Frontal cortex (tissue), 4 donors: ENCODE results near the gene CLEC5A. TPM values are rescaled to one million over a fixed set of nuclear protein-coding genes. Genes with fewer than 3 reads are reported as not detected.
A peak's percentile ranks its signal among the peaks of the same experiment; 100 is the strongest.
"Not testable (repeated sequence)": the region's sequence is repeated elsewhere in the genome, so short reads cannot be mapped to it uniquely, and the experiment has no call there.

Experiments used
- DNase-seq, 2 donors: peaks; one replicate each; pipeline ENCODE4 v3.0.0; 2012; ENCODE audit warnings: low spot score in 2 of 2
- FAIRE-seq: peaks from 2 replicates; lab custom pipeline; 2012; peaks lifted over from hg19 to GRCh38; lab: Jason Lieb, UNC
- total RNA-seq: library from RNA; depleted of rRNA; stranded (reverse); fragments of >200 nt; gene quantifications from one replicate; pipeline ENCODE4 v1.2.3, GENCODE V29; 2014
- donor health status: control.
- donor health status: control.
- donor health status: control.

CLEC5A gene
- total RNA-seq, 1 donor from 2014 or later: not detected

DNA sequence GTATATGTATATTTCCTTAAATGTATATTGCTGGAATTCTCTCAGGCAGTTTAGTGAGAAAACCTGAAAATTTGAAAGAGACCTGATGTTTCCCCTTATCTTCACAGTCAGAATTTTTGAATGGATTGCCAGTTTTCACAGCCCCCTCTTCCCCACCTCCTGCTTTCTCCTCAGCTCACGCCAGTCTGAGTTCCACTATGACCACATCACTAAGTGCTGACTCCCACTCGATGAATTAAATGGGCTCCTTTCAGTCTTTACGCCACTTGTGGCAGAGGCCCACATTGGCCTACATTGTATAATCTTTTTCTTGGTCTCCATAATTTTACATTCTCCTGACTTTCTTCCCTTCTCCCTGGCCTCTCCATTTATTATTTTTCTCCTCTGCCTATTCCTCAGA lies 3.1 kb upstream of the CLEC5A start:
- FAIRE-seq (no peak), DNase-seq (no peak)

DNA sequence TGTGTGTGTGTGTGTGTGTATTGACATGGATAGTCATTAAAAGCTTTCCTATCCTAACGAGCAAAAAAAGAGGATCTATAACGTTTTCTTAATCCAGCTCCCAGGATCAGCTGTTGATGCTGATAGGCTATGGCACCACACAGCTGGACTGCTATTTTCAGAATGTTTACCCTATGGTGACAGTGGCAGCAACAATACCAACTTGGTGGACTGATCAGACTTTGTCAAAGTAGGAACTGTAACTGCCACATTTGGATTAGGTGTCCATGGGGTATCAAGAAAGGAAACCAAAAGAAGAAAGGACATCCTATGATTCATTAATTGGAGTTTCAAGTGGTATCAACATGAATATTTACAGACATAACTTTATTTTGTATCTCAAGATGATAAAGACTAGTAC lies 2.7 kb upstream of the CLEC5A start:
- DNase-seq (no peak), FAIRE-seq (no peak)

DNA sequence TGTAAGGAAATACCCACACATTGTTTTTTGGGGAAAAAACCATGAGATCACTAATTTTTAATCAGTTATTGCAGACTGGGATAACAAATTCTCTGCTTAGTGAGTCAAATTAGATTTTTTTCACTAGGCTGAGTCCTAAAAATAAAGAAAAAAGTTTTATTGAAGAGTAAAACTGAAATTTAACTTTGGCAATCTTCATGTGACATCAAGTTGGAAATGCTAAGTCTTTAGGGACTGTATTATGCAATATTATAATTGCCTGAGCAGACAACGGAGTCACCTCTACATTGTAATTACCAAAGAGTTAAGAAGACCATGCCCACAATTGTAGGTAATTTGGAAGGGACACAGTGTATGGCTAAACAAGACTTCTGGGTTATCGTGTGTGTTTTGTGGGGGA lies 2.2 kb upstream of the CLEC5A start:
- FAIRE-seq (no peak), DNase-seq (no peak)

DNA sequence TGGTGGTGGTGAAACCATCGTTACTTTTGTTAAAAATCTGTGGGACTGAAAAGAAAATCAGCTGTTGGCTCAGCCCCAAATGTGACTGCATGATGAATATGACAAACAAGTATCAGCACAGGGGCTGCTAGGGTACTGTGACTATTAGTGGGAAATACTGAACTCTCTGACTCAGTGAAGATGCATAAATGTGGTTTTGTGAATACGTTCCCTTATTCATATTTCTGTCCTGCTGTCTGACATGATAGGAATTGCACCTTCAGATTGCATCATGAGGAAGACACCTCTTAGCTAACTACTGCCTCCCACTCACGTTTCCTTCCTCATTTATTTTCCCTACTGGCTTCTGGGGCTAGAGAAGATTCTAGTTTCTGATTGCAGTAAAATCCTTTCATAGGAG lies 1.4 kb downstream of the CLEC5A start:
- FAIRE-seq: no peak
- DNase-seq: no peak

DNA sequence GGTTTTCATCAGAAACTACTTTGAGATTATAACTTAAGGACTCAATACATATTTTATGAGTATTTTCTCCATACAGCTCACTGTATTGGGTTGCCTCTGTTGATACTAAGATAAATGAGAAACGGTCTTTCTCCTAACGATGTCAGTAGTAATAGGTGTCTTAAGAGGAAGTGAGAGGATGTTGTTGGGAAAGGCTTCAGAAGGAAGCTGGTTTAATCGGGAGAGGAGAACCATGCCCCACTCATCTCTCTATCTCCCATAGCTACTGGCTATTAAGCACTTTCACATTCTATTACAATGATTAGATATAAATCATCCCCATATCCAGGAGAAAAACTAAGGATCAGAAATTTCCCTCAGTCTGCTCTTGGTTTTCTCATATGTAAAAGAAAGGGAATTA lies 2.0 kb downstream of the CLEC5A start:
- DNase-seq: no peak
- no peak for FAIRE-seq

DNA sequence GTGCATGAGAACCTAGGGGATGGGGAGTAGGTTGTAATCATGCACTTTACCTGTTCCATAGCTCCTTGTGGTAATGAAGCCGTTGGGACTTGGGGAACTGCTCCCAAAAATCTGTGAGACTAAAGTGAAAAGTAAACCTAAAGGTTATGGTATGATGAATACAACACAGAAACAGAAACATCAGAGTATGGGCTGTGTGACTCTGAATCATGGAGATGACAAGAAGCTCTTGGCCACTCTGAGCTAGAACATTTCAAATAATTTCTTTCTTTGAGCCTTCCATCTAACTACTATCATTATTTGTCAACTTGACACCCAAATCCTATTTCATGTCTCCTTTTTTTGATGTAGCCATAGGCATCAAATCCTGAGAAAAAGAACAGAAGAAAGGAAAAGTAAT lies 2.9 kb downstream of the CLEC5A start:
- FAIRE-seq (no peak), DNase-seq (no peak)

DNA sequence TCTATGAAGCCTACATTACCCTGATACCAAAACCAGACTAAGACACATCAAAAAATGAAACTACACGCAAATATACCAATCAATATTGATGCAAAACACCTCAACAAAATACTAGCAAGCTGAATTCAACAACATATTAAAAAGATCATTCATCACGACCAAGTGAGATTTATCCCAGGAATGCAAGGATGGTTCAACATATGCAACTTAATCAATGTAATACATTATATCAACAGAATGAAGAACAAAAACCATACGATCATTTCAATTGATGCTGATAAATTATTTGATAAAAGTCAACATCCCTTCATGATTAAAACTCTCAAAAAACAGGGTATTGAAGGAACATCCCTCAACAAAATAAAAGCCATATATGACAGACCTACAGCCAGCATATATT lies 5.7 kb downstream of the CLEC5A start:
- FAIRE-seq: peak; percentile 19
- DNase-seq: no peak

DNA sequence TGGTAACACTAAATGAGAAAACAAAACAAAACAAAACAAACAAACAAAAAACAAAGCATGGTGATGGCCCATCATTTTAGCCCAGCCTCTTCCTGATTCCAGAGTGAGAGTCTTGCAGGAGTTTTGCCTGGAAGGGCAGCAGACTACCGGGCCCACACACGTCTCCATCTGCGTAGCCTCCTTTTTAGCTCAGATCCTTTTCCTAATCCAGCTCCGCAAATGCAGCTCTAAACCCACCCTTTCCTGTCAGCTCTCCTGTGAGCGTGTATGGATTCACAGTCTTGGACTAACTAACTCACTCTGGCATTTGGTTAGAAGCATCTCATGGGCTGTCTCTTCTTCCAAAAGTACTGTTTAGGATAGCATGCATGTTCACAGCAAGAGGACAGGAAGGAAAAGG lies 16.6 kb downstream of the CLEC5A start:
- DNase-seq: no peak
- no peak for FAIRE-seq

DNA sequence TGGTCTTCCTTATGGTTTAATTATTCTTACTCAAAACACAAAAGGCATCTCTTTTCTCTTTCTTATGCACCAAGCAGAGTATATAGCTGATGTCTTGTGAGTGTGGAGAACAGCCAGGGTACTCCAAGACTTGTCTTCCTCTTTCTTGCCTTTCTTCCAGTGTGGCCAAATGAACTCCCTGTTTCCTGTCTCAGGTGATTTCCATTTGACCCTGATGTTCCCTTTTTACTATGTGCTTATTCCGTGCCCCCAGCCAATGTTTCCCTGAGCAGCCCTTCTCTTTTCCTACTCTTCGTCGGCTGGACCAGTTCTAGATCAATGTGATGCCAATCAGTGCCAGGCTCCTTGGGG lies 18.0 kb downstream of the CLEC5A start:
- FAIRE-seq: no peak
- DNase-seq: no peak

DNA sequence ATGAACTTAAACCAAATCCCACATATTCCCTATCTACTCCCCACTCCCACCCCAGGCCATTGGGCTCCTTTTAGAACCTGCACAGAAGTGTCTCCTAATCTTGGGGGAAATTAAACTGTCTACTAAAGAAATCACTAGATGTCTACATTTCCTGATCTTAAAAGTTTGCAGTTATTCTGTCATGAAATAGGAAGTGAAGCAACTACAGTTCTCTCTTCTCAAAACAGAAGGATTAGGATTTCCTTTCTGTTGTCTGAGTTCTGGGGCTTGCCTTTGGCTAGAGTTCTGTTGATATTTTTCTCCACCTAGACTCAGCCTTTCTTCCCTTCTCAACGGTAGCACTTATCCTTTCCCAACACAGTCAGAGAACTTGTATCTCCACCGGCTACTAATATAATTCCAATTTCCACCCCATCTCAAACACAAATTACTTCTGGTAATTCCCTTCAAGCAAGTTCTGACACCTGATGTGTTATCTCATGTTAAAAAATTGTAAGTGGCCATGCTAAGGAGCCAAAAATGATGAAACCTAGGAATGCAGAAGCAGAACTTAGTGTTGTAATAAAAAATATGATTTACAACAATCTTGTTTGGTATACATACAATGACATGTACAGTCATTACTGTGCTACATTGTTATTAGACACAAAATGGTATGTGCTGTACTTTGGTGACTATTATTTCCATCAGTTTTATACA lies 18.5 kb downstream of the CLEC5A start:
- FAIRE-seq: no peak
- DNase-seq: no peak

DNA sequence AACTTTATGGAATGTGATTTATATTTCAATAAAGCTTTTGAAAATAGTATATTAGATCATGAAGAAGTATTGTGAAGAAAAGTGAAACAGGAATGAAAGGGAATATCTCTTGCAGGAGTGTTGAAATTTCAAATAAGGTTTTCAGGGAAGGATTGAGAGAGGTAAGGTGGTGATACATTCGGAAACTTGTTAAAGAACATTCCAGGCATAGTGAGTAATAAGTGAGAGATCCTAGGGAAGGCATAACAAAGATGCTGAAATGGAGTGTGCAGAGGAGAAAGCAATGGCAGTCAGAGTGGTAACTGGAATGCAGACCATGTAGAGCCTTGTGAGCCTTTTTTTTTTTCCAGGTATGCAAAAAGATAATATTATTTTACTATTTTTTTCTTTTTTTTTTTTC lies 26.5 kb downstream of the CLEC5A start:
- FAIRE-seq: no peak
- no peak for DNase-seq

DNA sequence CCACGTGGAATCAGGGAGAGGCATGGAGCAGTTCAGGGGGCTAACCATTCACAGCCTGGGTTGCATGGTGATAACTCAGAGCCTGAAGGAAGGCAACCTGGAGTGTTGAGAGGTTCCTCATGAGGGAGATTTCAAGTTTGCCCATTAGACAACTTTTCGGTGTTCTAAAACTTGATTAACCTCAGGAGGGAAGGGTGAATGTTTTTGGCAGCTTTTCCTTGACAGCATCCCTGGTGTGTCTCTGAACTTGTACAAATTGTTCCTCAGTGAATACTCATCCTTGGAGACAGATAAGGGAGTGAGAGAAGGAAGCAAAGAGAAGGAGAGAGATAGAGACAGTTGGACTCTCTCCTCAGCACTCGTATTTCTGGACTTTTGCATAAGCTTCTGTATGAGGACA lies 30.7 kb downstream of the CLEC5A start, which contains the start of gene OR9A4:
TSS of gene OR9A4 (plus strand) at position 301 of the 400 bp plus-strand sequence. CDS start 2,477 bp downstream, outside the sequence.
- no peak for FAIRE-seq

DNA sequence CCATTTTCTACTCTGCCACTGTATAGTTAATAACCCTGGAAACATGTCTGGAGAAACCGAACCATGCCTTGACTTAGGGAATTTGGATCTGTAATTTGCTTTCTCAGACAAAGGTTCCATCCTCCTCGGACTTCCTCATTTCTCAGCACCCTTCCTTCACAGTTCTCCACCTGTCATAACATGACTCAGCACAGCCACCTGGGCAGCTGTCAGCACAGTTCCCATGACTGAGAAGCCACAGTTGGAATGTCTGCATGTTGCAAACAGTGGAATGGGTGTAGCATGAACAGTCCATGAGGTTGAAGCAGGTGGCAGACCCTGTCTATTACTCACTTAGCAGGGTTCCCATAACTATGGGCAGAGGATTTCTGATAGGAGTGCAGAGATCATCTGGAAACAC lies 31.2 kb downstream of the CLEC5A start:
- no peak for FAIRE-seq
- no peak for DNase-seq

More for the DNA sequence above, 30.7 kb downstream of the CLEC5A start, which contains the start of gene OR9A4:
- no peak for DNase-seq

DNA sequence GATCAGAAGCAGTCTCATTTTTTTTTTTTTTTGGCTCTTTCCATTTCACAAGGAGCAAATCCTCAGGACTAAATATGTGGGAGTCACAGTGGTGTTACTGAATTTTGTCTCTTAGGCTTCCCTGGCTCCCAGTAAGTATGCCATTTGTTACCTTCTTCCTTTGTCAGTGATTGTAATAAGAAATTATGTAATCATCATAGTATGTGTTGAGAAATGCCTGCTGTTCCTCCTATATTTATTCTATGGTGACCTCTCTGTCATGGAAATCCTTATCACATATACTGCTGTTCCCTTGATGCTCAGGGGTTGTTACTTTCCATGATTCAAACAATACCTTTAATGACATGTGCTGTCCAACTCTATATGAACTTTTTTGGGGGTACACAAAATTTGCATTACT lies 35.4 kb downstream of the CLEC5A start:
- DNase-seq: no peak
- FAIRE-seq: no peak

DNA sequence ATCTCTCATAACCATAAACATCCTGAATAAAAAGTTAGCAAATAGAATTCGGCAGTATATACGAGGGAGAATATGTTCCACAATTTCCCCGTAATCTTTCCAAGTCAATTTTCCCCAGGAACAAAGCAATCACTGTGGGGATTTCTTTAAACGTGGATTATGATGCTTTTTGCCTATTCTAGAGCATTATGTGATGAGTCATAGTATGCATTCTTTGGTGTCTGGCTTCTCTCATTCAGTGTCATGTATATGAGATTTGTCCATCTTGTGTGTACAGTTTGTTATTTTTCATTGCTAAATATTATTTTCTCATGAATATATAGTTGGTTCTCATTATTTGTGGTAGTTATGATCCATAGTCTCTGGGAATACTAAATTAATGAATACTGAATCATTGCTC lies 40.5 kb downstream of the CLEC5A start:
- no peak for DNase-seq
- no peak for FAIRE-seq

DNA sequence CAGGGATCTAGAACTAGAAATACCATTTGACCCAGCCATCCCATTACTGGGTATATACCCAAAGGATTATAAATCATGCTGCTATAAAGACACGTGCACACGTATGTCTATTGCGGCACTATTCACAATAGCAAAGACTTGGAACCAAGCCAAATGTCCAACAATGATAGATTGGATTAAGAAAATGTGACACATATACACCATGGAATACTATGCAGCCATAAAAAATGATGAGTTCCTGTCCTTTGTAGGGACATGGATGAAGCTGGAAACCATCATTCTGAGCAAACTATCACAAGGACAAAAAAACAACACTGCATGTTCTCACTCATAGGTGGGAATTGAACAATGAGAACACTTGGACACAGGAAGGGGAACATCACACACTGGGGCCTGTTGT lies 47.4 kb downstream of the CLEC5A start:
- not testable (repeated sequence) for FAIRE-seq, DNase-seq

DNA sequence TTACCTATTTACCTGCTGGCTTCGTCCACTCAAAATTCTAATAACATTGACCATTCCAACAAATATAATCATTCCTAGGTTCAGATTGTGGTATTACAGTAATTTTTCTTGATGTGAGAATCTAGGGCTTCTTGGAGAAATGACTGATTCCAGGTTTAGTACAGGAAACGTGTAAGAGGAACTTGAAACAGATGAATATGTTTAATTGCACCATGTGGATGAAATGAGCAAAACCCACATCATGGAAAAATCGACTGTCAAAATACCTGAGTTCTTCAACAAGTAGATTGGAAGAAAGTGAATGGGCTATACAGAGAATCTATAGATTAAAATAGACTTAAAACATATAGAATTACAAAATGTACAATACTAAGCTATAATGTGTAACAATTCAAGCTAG lies 55.4 kb downstream of the CLEC5A start:
- no peak for FAIRE-seq
- no peak for DNase-seq

DNA sequence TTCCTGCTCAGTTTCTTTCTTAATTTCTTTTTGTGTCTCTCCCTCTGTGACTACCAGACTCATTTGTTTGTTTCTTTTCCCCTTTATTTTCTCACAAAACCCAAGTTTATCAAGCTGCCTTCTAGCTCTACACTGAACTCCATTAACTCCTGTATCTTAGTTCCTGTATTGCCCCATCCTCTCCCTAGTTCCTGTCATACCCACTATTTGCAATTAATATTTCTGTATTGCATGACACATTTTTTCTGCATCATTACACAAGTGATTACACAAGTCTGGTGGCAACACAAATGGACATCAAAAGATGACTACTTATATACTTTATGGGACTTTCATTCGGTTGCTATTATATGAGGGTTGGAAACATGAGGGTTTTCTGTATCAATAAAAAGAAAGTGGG lies 57.5 kb downstream of the CLEC5A start:
- DNase-seq (no peak), FAIRE-seq (no peak)

DNA sequence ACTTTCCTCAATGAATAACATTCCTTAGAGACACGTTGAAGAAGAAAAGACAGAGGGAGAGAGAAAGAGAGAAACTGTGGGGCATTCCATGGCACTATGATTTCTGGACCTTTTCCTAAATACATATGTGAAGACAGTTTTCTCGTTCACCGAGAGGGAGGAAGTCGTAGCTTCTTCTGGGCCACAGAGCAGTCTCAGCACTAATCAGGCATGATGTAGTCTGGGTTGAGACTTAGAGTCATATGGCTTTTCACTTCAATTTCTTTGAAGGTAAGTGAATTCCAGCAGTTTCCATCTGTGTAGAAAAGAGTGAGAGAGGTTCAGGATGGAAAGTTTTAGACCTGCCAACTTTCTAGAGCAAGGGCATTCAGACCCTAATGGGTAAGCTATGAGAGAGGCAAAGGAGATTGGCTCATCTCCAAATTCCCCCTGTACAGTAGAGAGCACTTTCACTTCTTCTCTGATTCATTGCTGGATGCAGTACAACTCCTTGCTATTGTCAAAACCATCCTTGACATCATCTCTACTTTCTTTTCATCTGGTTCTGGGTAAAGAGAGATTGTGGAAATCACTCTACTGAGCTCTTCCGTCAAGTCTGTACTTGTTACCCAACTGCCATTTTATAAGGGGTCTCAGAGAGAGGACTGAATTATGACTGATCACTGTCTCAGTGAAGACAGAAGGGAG lies 62.1 kb downstream of the CLEC5A start:
- DNase-seq (no peak), FAIRE-seq (no peak)

DNA sequence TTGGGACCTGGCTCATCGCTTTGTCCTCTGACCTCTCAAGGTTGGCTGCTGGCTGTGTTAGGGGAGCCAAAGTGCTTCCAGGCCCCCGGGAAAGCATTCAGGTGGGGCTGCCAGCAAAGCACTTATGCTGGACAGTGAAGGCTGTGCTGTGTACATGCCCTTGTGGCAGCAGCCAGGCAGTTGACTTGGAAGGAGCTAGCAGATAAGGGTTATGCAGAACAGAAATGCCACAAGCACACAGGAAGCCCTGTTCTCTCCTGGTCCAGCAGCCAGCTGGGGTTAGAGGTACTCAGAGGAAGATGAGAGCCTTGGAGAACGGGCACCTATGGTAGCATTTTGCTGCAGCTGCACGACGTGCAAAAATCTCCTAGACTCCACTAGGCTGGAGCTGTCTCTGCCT lies 65.8 kb downstream of the CLEC5A start:
- no peak for DNase-seq
- FAIRE-seq: no peak

DNA sequence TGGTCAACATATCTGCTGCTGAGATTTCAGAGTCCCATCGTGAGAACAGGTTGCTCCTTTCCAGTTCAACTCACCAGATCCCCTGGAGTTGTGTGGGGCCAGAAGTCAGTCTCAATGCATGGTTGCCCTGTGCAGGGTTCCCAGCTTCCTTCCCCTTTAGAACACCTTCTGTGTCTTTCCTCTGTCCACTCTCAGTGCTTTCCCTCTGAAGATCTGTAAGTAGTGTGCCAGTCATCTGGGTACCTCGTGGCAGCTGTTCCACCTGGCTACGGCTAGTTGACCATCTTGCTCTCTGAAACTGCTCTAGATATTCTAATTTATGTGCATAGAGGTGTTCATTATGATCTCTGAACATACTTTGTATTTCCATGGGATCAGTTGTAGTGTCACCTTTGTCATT lies 69.4 kb downstream of the CLEC5A start:
- no peak for FAIRE-seq
- DNase-seq: no peak
